CD4-positive, alpha-beta memory T cell (primary cell): Measurements from ENCODE around the gene ST6GALNAC6. TPM values are rescaled to one million over a fixed set of nuclear protein-coding genes. Genes with fewer than 3 reads are reported as not detected.

Experiments used
- CTCF ChIA-PET: fragments of 350-600 bp; sonication (Branson Sonifier 250); formaldehyde crosslinking; loops from one replicate; lab custom pipeline; 2021; ENCODE audit warnings: inconsistent platforms; ENCODE audit not compliant: partially characterized antibody; lab: Charles Lee
- POLR2A ChIA-PET: fragments of 350-600 bp; sonication (Branson Sonifier 250); formaldehyde crosslinking; loops from one replicate; lab custom pipeline; 2021; ENCODE audit not compliant: partially characterized antibody; lab: Charles Lee
- DNase-seq, 5 donors: peaks; one replicate each; pipeline versions ENCODE4 v3.0.0 to v3.0.0-alpha.2; 2020 to 2022; ENCODE audit warnings: mixed read lengths in 1 of 5
- H3K27ac ChIP-seq: one replicate; pipeline ENCODE4 v1.7.0; 2013; ENCODE audit warnings: low read depth, low read length
- H3K27me3 ChIP-seq: 2 replicates; pipeline ENCODE4 v1.7.0; 2013; ENCODE audit warnings: mild to moderate bottlenecking, low read length, moderate library complexity; ENCODE audit not compliant: insufficient read depth
- H3K36me3 ChIP-seq: 2 replicates; pipeline ENCODE4 v1.7.0; 2013; ENCODE audit warnings: mild to moderate bottlenecking, low read length, moderate library complexity; ENCODE audit not compliant: insufficient read depth
- H3K4me1 ChIP-seq: 2 replicates; pipeline ENCODE4 v1.7.0; 2013; ENCODE audit warnings: mild to moderate bottlenecking, low read length, moderate library complexity; ENCODE audit not compliant: insufficient read depth
- H3K4me3 ChIP-seq, 2 donors: one replicate each; pipeline ENCODE4 v1.7.0; 2013; ENCODE audit warnings: low read length in 2 of 2, mild to moderate bottlenecking in 1 of 2
- H3K9me3 ChIP-seq, 2 donors: one replicate each; pipeline ENCODE4 v1.7.0; 2013; ENCODE audit warnings: low read length in 2 of 2, control low read depth in 1 of 2; ENCODE audit not compliant: control insufficient read depth in 1 of 2
- H3K27ac Mint-ChIP-seq, 7 donors: one replicate each; pipeline ENCODE4 v1.8.0; 2020 to 2021; ENCODE audit warnings: mixed read lengths in 7 of 7, mild to moderate bottlenecking in 6 of 7, inconsistent platforms in 3 of 7, moderate library complexity in 3 of 7
- H3K27me3 Mint-ChIP-seq, 2 donors: one replicate each; pipeline ENCODE4 v1.8.0; 2020 to 2021; ENCODE audit warnings: mixed read lengths in 2 of 2
- H3K36me3 Mint-ChIP-seq, 2 donors: one replicate each; pipeline ENCODE4 v1.8.0; 2020 to 2021; ENCODE audit warnings: mixed read lengths in 2 of 2, inconsistent platforms in 1 of 2, mild to moderate bottlenecking in 1 of 2
- H3K4me1 Mint-ChIP-seq, 4 donors: one replicate each; pipeline ENCODE4 v1.8.0; 2020 to 2021; ENCODE audit warnings: mixed read lengths in 4 of 4, mild to moderate bottlenecking in 1 of 4
- H3K4me3 Mint-ChIP-seq, 8 donors: one replicate each; pipeline ENCODE4 v1.8.0; 2020 to 2021; ENCODE audit warnings: mixed read lengths in 8 of 8, mild to moderate bottlenecking in 7 of 8, moderate library complexity in 6 of 8, inconsistent platforms in 3 of 8
- H3K9me3 Mint-ChIP-seq, 8 donors: one replicate each; pipeline ENCODE4 v1.8.0; 2020 to 2021; ENCODE audit warnings: mixed read lengths in 8 of 8, mild to moderate bottlenecking in 5 of 8, inconsistent platforms in 3 of 8, moderate library complexity in 1 of 8
- intact Hi-C: fragments of 100-400 bp; cut with micrococcal nuclease; formaldehyde crosslinking; loops from one replicate; pipeline ENCODE4 v1.15.1; 2023
- polyA plus RNA-seq, 2 donors: library from polyadenylated mRNA; unstranded; fragments of 300-500 nt; fragmentation: Illumina TruSeq; gene quantifications; one replicate each; pipeline ENCODE4 v1.2.3, GENCODE V29; 2021
- total RNA-seq, 2 experiments: library from RNA; stranded (reverse); gene quantifications; one replicate each; pipeline ENCODE4 v1.2.3, GENCODE V29; 2021

Gene ST6GALNAC6
- total and polyA plus RNA-seq, 4 experiments from 2014 or later = 45.2 to 127 (median 85.5) TPM

GRCh38 chr9:127944586-127945218 lies 45.3 kb upstream of the ST6GALNAC6 start:
- peak in 1 of 5 donors; percentile 31 for DNase-seq
- H3K4me3 Mint-ChIP-seq = peak overlapping the region in 1 of 8 donors; percentile 15
- Histone ChIP-seq H3K27me3 (no peaks in the 10 kb centered on the region), H3K4me3 (no peak overlapping the region), H3K4me1 (peaks cover 36% of the 10 kb centered on the region), H3K27ac (no peak overlapping the region), H3K36me3 (peaks cover 84% of the 10 kb centered on the region), H3K9me3 (no peaks in the 10 kb centered on the region)
- ChIA-PET CTCF (interaction anchor here (0.8 to 11.2 kb wide), 14 partner anchors 10 to 173 kb away, joined by 3 to 216 read pairs (median 4); partner anchors contain the start of genes NAIF1 and SLC25A25), POLR2A (interaction anchor here (1.5 to 16.4 kb wide), 7 partner anchors 9 to 88 kb away, joined by 5 to 250 read pairs (median 11); partner anchors contain the start of gene EEIG1)
- H3K36me3 Mint-ChIP-seq = peaks cover 47 to 74% of the 10 kb centered on the region in 2 donors
- intact Hi-C loops = no loop called here
- H3K27me3 Mint-ChIP-seq = no peaks in the 10 kb centered on the region
- H3K4me1 Mint-ChIP-seq = peaks cover 17 to 55% (median 24%) of the 10 kb centered on the region in 4 donors
- peaks cover 0 to 2% (median 0%) of the 10 kb centered on the region in 8 donors for H3K9me3 Mint-ChIP-seq
- H3K27ac Mint-ChIP-seq = peak overlapping the region in 4 of 7 donors; percentile 13 to 79 (median 40)

DNA sequence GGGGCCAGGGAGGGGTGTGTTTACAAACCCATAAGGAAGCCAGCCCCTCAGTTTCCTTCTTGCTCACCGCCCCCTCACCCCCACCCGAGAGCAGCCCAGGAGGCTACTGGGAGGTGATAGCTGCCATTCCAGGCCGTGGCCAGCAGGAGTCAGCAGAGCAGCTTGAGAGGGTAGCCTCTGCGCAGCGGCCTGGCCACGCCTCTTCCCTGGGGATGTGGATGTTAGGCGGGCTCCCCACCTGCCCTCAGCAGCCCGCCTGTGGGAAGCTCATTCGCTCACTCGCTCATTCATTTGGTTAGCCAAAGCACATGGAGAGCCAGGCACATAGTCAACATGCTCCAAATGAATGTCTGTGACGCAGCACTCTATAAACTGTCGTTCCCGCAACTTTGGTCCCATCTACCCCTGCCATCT lies 44.3 kb upstream of the ST6GALNAC6 start:
- Histone ChIP-seq H3K27me3 (no peaks in the 10 kb centered on the region), H3K36me3 (peaks cover 79% of the 10 kb centered on the region), H3K27ac (no peak overlapping the region), H3K4me1 (peaks cover 30% of the 10 kb centered on the region), H3K9me3 (no peaks in the 10 kb centered on the region), H3K4me3 (no peak overlapping the region)
- intact Hi-C loops = loop anchor here (1.0 kb wide), 3 partner anchors 38 to 174 kb away; no protein-coding TSS in a partner anchor
- CTCF ChIA-PET = interaction anchor here (0.6 to 11.2 kb wide), 29 partner anchors 11 to 176 kb away, joined by 3 to 216 read pairs (median 4); partner anchors contain the start of genes EEIG1, NAIF1 and SLC25A25
- peaks cover 0 to 2% (median 0%) of the 10 kb centered on the region in 8 donors for H3K9me3 Mint-ChIP-seq
- peak; percentile 66 to 76 (median 72) for DNase-seq
- H3K4me1 Mint-ChIP-seq = peaks cover 16 to 50% (median 23%) of the 10 kb centered on the region in 4 donors
- H3K27ac Mint-ChIP-seq = peak overlapping the region; percentile 78 to 93 (median 88)
- POLR2A ChIA-PET = interaction anchor here (0.9 to 16.4 kb wide), 8 partner anchors 10 to 89 kb away, joined by 4 to 250 read pairs (median 10); partner anchors contain the start of gene EEIG1
- no peak overlapping the region for H3K4me3 Mint-ChIP-seq
- H3K36me3 Mint-ChIP-seq = peaks cover 46 to 74% of the 10 kb centered on the region in 2 donors
- no peaks in the 10 kb centered on the region for H3K27me3 Mint-ChIP-seq

- H3K36me3 Mint-ChIP-seq = peaks cover 40 to 70% of the 10 kb centered on the region in 2 donors
These were observed 43.7 kb upstream of the ST6GALNAC6 start for GRCh38 chr9:127943011-127943662.

DNA sequence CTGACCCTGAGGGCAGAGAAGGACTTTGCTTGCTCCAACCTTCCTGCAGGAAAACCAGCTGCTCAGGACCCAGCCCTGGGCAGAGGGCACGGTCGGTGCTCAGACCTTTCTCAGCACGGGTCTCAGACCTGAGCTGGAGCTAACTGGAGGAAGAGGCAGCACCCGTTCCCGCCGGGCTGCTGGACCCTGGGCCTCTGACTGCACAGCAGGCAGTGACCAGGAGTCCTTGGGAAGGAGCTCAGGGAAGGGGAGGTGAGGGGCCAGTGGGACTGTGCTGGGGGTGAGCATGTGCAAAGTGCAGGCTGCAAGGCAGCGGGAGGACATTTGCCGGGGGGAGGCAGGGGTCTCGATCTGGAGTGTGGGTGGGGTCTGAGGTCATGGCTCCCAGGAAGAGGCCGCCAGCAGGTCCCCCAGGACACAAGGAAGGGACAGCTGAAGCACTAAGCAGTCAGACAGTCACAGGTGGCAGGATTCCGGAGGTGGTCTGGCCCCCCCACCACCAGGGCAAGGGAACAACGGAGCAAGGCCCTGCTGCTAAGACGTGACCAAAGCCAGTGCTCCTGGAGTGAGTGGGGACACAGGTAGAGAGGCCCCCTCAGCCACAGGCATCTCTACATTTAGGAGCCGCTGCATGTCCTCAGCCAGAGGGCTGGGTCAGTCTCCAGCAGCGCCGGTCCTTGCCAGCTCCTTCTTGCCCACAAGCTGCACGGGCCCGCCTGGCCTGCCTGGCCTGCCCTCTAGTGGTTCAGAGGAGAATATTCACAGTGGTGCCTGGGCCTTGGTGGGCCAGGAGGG lies 43.0 kb upstream of the ST6GALNAC6 start:
- CTCF ChIA-PET = interaction anchor here (0.6 to 11.2 kb wide), 25 partner anchors 9 to 182 kb away, joined by 3 to 216 read pairs (median 4); partner anchors contain the start of genes EEIG1, PIP5KL1 and SLC25A25
- Histone ChIP-seq H3K27me3 (no peaks in the 10 kb centered on the region), H3K36me3 (peaks cover 66% of the 10 kb centered on the region), H3K4me3 (no peak overlapping the region), H3K4me1 (peaks cover 30% of the 10 kb centered on the region), H3K9me3 (no peaks in the 10 kb centered on the region), H3K27ac (no peak overlapping the region)
- peaks cover 36 to 67% of the 10 kb centered on the region in 2 donors for H3K36me3 Mint-ChIP-seq
- no peaks in the 10 kb centered on the region for H3K27me3 Mint-ChIP-seq
- H3K9me3 Mint-ChIP-seq = peaks cover 0 to 5% (median 0%) of the 10 kb centered on the region in 8 donors
- peak overlapping the region in 2 of 8 donors; percentile 11 to 12 for H3K4me3 Mint-ChIP-seq
- POLR2A ChIA-PET = interaction anchor here (0.7 to 16.4 kb wide), 12 partner anchors 11 to 144 kb away, joined by 3 to 250 read pairs (median 5); partner anchors contain the start of genes EEIG1, NAIF1 and SLC25A25
- intact Hi-C loops = loop anchor here (1.0 kb wide), 3 partner anchors 39 to 175 kb away; no protein-coding TSS in a partner anchor
- peak; percentile 45 to 51 (median 49) for DNase-seq
- H3K4me1 Mint-ChIP-seq = peaks cover 19 to 52% (median 26%) of the 10 kb centered on the region in 4 donors
- peak overlapping the region; percentile 79 to 93 (median 86) for H3K27ac Mint-ChIP-seq

More at GRCh38 chr9:127943011-127943662, 43.7 kb upstream of the ST6GALNAC6 start:
- POLR2A ChIA-PET = interaction anchor here (0.9 to 16.4 kb wide), 11 partner anchors 11 to 144 kb away, joined by 3 to 250 read pairs (median 6); partner anchors contain the start of genes EEIG1, NAIF1 and SLC25A25
- CTCF ChIA-PET = interaction anchor here (0.8 to 11.2 kb wide), 28 partner anchors 9 to 176 kb away, joined by 3 to 216 read pairs (median 4); partner anchors contain the start of genes EEIG1, NAIF1, PIP5KL1 and SLC25A25
- peak in 1 of 5 donors; percentile 5 for DNase-seq
- Mint-ChIP-seq H3K4me1 (peaks cover 14 to 51% (median 22%) of the 10 kb centered on the region in 4 donors), H3K9me3 (peaks cover 0 to 2% (median 0%) of the 10 kb centered on the region in 8 donors), H3K27ac (peak overlapping the region; percentile 79 to 93 (median 90)), H3K4me3 (peak overlapping the region in 2 of 8 donors; percentile 11 to 12), H3K27me3 (no peaks in the 10 kb centered on the region)
- intact Hi-C loops = loop anchor here (1.0 kb wide), 3 partner anchors 38 to 174 kb away; no protein-coding TSS in a partner anchor
- H3K36me3 ChIP-seq = peaks cover 73% of the 10 kb centered on the region
- H3K4me1 ChIP-seq = peaks cover 31% of the 10 kb centered on the region
- no peaks in the 10 kb centered on the region for H3K27me3 ChIP-seq
- no peaks in the 10 kb centered on the region for H3K9me3 ChIP-seq
- no peak overlapping the region for H3K4me3 ChIP-seq
- H3K27ac ChIP-seq = no peak overlapping the region

DNA sequence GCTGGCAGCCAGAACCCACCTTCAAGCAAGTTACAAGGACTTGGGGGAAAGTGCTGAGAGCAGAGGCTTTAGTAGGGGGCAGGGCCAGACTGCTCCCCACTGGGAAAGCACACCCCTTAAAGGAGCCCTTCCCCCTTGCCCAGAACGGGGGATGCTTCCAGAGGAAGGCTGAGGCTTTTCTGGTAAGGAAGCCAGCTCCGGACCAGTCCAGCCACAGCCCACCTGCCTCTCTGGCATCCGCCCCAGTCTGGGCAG lies 42.5 kb upstream of the ST6GALNAC6 start:
- intact Hi-C loops = no loop called here
- Histone ChIP-seq H3K4me3 (no peak overlapping the region), H3K4me1 (peaks cover 30% of the 10 kb centered on the region), H3K9me3 (no peaks in the 10 kb centered on the region), H3K36me3 (peaks cover 63% of the 10 kb centered on the region), H3K27me3 (no peaks in the 10 kb centered on the region), H3K27ac (no peak overlapping the region)
- H3K9me3 Mint-ChIP-seq = peaks cover 0 to 8% (median 0%) of the 10 kb centered on the region in 8 donors
- peak in 1 of 5 donors; percentile 16 for DNase-seq
- H3K27ac Mint-ChIP-seq = peak overlapping the region in 1 of 7 donors; percentile 84
- H3K4me3 Mint-ChIP-seq = no peak overlapping the region
- H3K27me3 Mint-ChIP-seq = no peaks in the 10 kb centered on the region
- CTCF ChIA-PET = interaction anchor here (0.7 to 11.2 kb wide), 18 partner anchors 8 to 183 kb away, joined by 3 to 216 read pairs (median 4); partner anchors contain the start of genes EEIG1, PIP5KL1 and SLC25A25
- POLR2A ChIA-PET = interaction anchor here (0.7 to 16.4 kb wide), 9 partner anchors 12 to 145 kb away, joined by 3 to 250 read pairs (median 4); partner anchors contain the start of genes EEIG1, NAIF1 and SLC25A25
- H3K4me1 Mint-ChIP-seq = peaks cover 20 to 54% (median 31%) of the 10 kb centered on the region in 4 donors
- H3K36me3 Mint-ChIP-seq = peaks cover 34 to 67% of the 10 kb centered on the region in 2 donors
